DMS153 (cell line): ENCODE measurements around the gene RHOBTB1.
"Not testable (repeated sequence)": the region's sequence is repeated elsewhere in the genome, so short reads cannot be mapped to it uniquely, and the experiment has no call there.

Experiments
- DNase-seq: peaks from one replicate; lab custom pipeline; 2025; lab: John Stamatoyannopoulos, UW

RHOBTB1 gene

DNA sequence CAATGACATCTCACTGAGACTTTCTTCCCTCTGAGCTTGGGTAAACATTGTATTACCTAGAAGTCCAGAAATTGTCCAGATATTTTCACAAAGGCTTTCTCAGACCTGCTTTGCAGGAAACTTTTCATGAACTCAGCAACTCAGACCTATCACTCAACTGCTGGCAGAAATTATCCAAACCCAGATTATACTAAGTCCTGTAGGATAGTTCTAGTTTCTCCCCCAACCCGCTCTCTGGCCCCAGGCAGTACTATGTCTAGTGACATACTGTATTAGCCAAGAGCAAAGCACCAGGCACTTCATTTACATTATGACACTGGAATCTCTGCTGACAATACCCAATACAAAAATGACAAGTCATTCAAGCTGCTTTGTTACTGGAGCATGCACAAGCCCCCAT, 75.0 kb downstream of the RHOBTB1 start:
- no peak for DNase-seq

- DNase-seq, result no peak
Observed at GRCh38 chr10:60865198-60865783, 78.7 kb downstream of the RHOBTB1 start.

GRCh38 chr10:60863796-60864195, 80.2 kb downstream of the RHOBTB1 start:
- DNase-seq, result no peak

- DNase-seq, result no peak
Observed at GRCh38 chr10:60862517-60862916, 81.5 kb downstream of the RHOBTB1 start.

DNA sequence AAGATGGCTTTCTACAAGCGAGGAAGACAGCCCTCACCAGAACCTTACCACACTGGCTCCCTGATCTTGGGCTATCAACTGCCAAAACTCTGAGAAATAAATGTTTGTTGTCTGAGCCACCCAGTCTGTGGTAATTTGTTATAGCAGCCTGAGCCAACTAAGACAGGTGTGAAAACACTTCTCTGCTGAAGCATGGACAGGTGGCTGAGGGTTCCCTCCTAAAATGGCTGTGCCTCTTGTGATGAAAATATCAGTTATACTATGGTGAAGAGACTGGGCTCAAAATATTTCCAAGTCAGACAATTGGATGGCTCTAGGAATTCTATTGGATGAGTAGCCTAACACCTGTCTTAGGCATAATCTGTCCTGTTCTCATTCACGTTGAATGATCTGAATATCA, 87.6 kb downstream of the RHOBTB1 start:
- no peak for DNase-seq

DNA sequence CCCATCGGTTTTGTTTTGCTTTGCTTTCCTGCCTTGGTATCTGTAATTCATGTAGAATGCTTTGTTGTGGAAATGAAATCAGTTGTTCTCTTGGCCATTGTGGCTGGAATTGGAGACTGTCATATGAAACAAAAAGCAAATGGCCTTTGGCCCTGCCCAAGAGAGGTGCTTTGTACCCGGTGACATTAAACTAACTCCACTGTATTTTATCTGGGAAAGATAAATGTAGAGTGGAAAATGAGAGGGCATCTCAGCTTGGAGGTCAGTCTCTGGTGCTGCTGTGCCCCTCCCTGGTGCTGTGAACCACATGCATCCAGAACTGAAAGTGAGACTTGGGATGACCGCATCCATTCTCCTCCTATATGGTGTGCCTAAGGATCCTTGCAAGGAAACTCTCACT, 90.3 kb downstream of the RHOBTB1 start:
- DNase-seq, result no peak

GRCh38 chr10:60853107-60853506, 90.9 kb downstream of the RHOBTB1 start:
- DNase-seq, result no peak

DNA sequence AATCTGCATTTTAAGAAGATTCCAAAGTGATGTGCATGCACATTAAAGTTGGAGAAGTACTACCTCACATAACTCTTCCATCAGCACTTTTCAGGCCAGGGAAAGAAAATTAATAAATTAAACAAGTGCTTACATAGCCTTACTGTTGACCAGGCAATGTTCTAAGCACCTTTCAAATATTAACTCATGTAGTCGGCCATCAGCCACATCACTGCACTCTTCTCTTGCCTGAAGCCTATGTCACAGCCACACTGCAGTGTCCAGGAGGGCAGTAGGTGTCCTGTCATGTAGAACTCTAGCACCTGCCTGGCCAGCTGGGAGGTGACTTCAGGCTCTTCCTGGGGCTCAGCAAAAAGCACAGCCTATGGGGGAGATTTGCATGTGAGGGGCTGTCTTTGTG, 94.2 kb downstream of the RHOBTB1 start:
- DNase-seq, result no peak

- DNase-seq, result no peak
Observed at GRCh38 chr10:60849217-60849616, 94.8 kb downstream of the RHOBTB1 start.

GRCh38 chr10:60848680-60849079, 95.3 kb downstream of the RHOBTB1 start:
- no peak for DNase-seq

- DNase-seq, result no peak
Observed at GRCh38 chr10:60848126-60848525, 95.9 kb downstream of the RHOBTB1 start.

DNA sequence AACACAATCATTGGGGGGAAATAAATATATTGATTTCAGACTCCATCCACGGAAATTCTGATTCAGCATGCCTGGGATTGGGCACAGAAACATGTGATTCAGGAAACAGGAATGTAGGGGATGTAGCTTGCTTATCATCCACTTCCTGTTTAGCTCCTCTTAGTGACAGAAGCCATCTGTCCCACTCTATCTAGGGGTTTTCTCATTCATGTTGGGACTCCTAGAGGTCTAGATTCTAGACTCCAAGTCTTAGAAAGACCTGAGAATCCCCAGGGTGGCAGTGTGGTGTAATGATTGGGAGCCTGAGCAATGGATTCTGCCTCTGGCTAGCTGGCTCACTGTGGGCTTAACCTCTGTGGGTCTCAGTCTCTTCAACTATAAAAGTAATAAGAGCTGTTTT, 97.8 kb downstream of the RHOBTB1 start:
- no peak for DNase-seq

DNA sequence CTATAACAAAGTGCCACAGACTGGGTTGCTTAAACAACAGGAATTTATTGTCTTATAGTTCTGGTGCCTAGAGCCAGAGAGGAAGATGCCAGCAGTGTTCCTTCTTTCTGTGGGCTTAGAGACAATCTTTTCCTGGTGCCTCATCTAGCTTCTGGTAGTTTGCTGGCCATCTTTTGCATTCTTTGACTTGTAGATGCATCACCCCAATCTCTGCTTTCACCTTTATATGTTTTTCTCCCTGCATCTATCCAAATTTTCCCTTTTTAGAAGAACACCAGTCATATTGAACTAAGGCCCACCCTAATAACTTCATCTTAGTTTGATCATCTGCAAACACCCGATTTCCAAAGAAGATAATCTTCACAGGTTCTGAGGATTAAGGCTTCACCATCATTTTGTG, 98.9 kb downstream of the RHOBTB1 start:
- no peak for DNase-seq

DNA sequence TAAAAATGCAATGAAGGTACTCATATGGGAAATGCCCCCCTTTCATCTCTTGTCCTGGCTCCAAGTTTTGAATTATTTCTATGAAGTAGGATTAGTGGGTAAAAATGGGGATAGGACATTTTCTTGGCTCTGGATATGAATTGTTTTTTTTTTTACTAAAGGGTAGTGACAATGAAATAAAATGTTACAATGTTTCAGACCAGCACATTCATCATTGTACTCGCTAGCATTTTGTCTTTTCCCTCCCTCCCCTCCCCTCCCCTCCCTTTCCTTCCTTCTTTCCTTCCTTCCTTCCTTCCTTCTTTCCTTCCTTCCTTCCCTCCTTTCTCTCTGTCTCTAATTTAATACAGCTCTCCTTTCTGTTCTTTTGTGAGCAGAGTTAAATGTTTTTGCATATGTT, 101.3 kb downstream of the RHOBTB1 start:
- DNase-seq, result no peak

DNA sequence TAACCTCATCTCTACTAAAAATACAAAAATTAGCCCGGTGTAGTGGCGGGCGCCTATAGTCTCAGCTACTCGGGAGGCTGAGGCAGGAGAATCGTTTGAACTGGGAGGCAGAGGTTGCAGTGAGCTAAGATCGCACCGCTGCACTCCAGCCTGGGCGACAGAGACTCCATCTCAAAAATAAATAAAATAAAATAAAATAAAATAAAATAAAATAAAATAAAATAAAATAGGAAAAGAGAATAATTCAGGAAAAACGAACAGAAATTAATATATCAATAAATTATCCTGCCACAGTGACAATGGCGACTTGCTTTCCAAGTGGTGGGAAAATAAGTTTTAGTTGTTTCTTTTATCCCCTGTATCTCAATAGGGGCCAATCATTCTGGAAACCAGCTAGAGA, 102.8 kb downstream of the RHOBTB1 start:
- not testable (repeated sequence) for DNase-seq

GRCh38 chr10:60835049-60835448, 108.9 kb downstream of the RHOBTB1 start:
- no peak for DNase-seq

GRCh38 chr10:60834401-60834800, 109.6 kb downstream of the RHOBTB1 start:
- DNase-seq, result no peak

DNA sequence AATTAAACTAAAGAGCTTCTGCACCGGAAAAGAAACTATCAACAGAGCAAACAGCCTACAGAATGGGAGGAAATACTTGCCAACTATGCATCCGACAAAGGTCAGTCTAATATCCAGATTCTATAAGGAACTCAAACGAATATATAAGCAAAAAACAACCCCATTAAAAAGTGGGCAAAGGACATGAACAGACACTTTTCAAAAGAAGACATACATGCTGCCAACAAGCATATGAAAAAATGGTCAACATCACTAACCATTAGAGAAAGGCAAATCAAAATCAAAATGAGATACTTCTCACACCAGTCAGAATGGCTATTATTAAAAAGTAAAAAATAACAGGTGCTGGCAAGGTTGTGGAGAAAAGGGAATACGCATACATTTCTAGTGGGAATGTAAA, 111.8 kb downstream of the RHOBTB1 start:
- not testable (repeated sequence) for DNase-seq

- DNase-seq, result peak; percentile 49
Observed at GRCh38 chr10:60828489-60828852, 115.5 kb downstream of the RHOBTB1 start.

- DNase-seq, result no peak
Observed at GRCh38 chr10:60827791-60828488, 116.0 kb downstream of the RHOBTB1 start.

DNA sequence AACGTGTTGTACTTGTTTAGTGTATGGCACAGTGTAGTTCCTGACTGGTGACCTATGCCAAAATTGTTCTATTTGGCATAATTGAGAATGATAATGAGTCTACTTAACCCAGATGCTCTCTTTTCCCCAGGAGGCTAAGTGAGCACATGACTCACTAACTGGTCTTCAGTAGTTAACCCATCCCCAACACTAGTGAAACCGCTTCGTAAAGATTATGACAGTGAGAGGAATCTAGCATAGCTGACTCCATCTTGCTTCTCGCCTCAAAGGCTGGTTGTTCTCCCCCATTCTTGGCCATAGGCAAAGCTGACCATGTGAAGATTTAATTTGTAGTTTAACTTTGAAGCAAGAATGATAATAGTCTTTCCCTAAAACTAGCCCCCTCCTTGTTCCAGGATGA, 118.5 kb downstream of the RHOBTB1 start:
- no peak for DNase-seq

- DNase-seq, result no peak
Observed at GRCh38 chr10:60823324-60823723, 120.7 kb downstream of the RHOBTB1 start.

GRCh38 chr10:60822809-60823208, 121.2 kb downstream of the RHOBTB1 start:
- no peak for DNase-seq

GRCh38 chr10:60821656-60822055, 122.3 kb downstream of the RHOBTB1 start:
- DNase-seq, result no peak
